GM12892 (cell line): ENCODE results near the gene PLEKHG5.

Experiments
- DNase-seq: peaks from one replicate; pipeline ENCODE4 v3.0.0; 2011; ENCODE audit not compliant: insufficient read length
- FAIRE-seq: peaks from 2 replicates; lab custom pipeline; 2011; peaks lifted over from hg19 to GRCh38; lab: Jason Lieb, UNC
- POLR2A ChIP-seq: IDR thresholded peaks from 2 replicates; pipeline ENCODE4 v1.6.1; 2011; ENCODE audit warnings: low read depth, low read length, control low read depth
- POLR2AphosphoS5 ChIP-seq: IDR thresholded peaks from 2 replicates; pipeline ENCODE4 v1.6.1; 2011; ENCODE audit warnings: low read depth, low read length, control low read depth
- TAF1 ChIP-seq: IDR thresholded peaks from 2 replicates; pipeline ENCODE4 v1.6.1; 2011; ENCODE audit warnings: low read depth, mild to moderate bottlenecking, control low read depth, low read length, borderline replicate concordance

PLEKHG5 gene

GRCh38 chr1:6427441-6428390, 63.8 kb downstream of the PLEKHG5 start:
- TF ChIP-seq TAF1: no peak
- no peak for TF ChIP-seq POLR2AphosphoS5
- TF ChIP-seq POLR2A: no peak
- FAIRE-seq: peak; percentile 77
- DNase-seq: no peak

GRCh38 chr1:6426972-6427350, 64.5 kb downstream of the PLEKHG5 start:
- no peak for DNase-seq
- no peak for TF ChIP-seq TAF1
- TF ChIP-seq POLR2A: no peak
- TF ChIP-seq POLR2AphosphoS5: no peak
- no peak for FAIRE-seq

- DNase-seq (no peak), FAIRE-seq (no peak)
- TF ChIP-seq POLR2A (no peak), TAF1 (no peak), POLR2AphosphoS5 (no peak)
Observed at GRCh38 chr1:6426277-6426971, 65.0 kb downstream of the PLEKHG5 start.

- FAIRE-seq: no peak
- TF ChIP-seq POLR2A: no peak
- TF ChIP-seq TAF1: no peak
- no peak for TF ChIP-seq POLR2AphosphoS5
- DNase-seq: no peak
Observed at GRCh38 chr1:6425658-6426057, 65.8 kb downstream of the PLEKHG5 start.

GRCh38 chr1:6424619-6425593, 66.6 kb downstream of the PLEKHG5 start, which contains the start of gene ESPN:
Gene ESPN (plus strand): TSS chr1:6424776. CDS start chr1:6424956, 180 bp downstream.
- FAIRE-seq (no peak), DNase-seq (no peak)
- TF ChIP-seq TAF1 (no peak), POLR2A (no peak), POLR2AphosphoS5 (no peak)

GRCh38 chr1:6424000-6424565, 67.4 kb downstream of the PLEKHG5 start:
- FAIRE-seq (no peak), DNase-seq (no peak)
- no peak for TF ChIP-seq TAF1
- no peak for TF ChIP-seq POLR2AphosphoS5
- no peak for TF ChIP-seq POLR2A

GRCh38 chr1:6423321-6423999, 68.0 kb downstream of the PLEKHG5 start:
- DNase-seq (peak; percentile 82), FAIRE-seq (peak; percentile 56)
- TF ChIP-seq POLR2AphosphoS5 (no peak), TAF1 (no peak), POLR2A (no peak)

- no peak for FAIRE-seq
- no peak for DNase-seq
- TF ChIP-seq POLR2AphosphoS5 (no peak), TAF1 (no peak)
Observed at GRCh38 chr1:6421266-6421665, 70.2 kb downstream of the PLEKHG5 start.

- no peak for FAIRE-seq
- TF ChIP-seq POLR2AphosphoS5 (no peak), TAF1 (no peak), POLR2A (no peak)
- no peak for DNase-seq
Observed at GRCh38 chr1:6420454-6421042, 70.9 kb downstream of the PLEKHG5 start.

GRCh38 chr1:6419804-6420453, 71.5 kb downstream of the PLEKHG5 start, which contains the start of gene HES2:
Gene HES2 (minus strand): TSS chr1:6419919. CDS start chr1:6419820, 99 bp downstream.
- TF ChIP-seq POLR2A (no peak), POLR2AphosphoS5 (no peak), TAF1 (no peak)
- FAIRE-seq: no peak
- no peak for DNase-seq
